SK-N-SH treated with all-trans-retinoic acid at 6 μM for 48 hours (cell line): ENCODE results near the gene NFKBIB.

Experiments
- ESRRG ChIP-seq: fragments of 250-450 bp; sonication (Bioruptor Pico); IDR thresholded peaks from 2 replicates; pipeline ENCODE4 v1.6.1; 2021; ENCODE audit warnings: mild to moderate bottlenecking
- ISL1 ChIP-seq: fragments of 250-450 bp; sonication (Bioruptor Pico); IDR thresholded peaks from 2 replicates; pipeline ENCODE4 v2.1.2; 2022; ENCODE audit warnings: mild to moderate bottlenecking, moderate library complexity
- RARB ChIP-seq: fragments of 250-450 bp; sonication (Bioruptor Pico); IDR thresholded peaks from 2 replicates; pipeline ENCODE4 v1.8.0; 2021; ENCODE audit warnings: mild to moderate bottlenecking, moderate library complexity
- TOX ChIP-seq: fragments of 250-450 bp; sonication (Bioruptor Pico); IDR thresholded peaks from 2 replicates; pipeline ENCODE4 v1.8.0; 2021; ENCODE audit warnings: mild to moderate bottlenecking, moderate library complexity, borderline replicate concordance
- ZC3H10 ChIP-seq: fragments of 250-450 bp; sonication (Bioruptor Pico); IDR thresholded peaks from 2 replicates; pipeline ENCODE4 v1.5.1; 2021; ENCODE audit warnings: mild to moderate bottlenecking, moderate library complexity
- ZFP3 ChIP-seq: fragments of 250-450 bp; sonication (Bioruptor Pico); IDR thresholded peaks from 2 replicates; pipeline ENCODE4 v1.5.0; 2020; ENCODE audit warnings: mild to moderate bottlenecking, moderate library complexity
- ZFP30 ChIP-seq: fragments of 450-650 bp; formaldehyde crosslinking; IDR thresholded peaks from 2 replicates; pipeline ENCODE4 v1.5.0; 2022; ENCODE audit warnings: mild to moderate bottlenecking, moderate library complexity
- ZNF70 ChIP-seq: fragments of 450-650 bp; formaldehyde crosslinking; IDR thresholded peaks from 2 replicates; pipeline ENCODE4 v1.5.0; 2020; ENCODE audit warnings: mild to moderate bottlenecking, moderate library complexity
- ZNF8 ChIP-seq: fragments of 450-650 bp; formaldehyde crosslinking; IDR thresholded peaks from 2 replicates; pipeline ENCODE4 v1.5.0; 2020; ENCODE audit warnings: mild to moderate bottlenecking, moderate library complexity
- TF ChIP-seq, protein P1 (sequence below): fragments of 250-450 bp; sonication (Bioruptor Pico); IDR thresholded peaks from 2 replicates; pipeline ENCODE4 v1.5.1; 2021; ENCODE audit warnings: mild to moderate bottlenecking, moderate library complexity
- TF ChIP-seq, protein P2 (sequence below): fragments of 250-450 bp; sonication (Bioruptor Pico); IDR thresholded peaks from 2 replicates; pipeline ENCODE4 v1.8.0; 2020; ENCODE audit warnings: mild to moderate bottlenecking, moderate library complexity, borderline replicate concordance
- TF ChIP-seq, protein P3 (sequence below): fragments of 250-450 bp; sonication (Bioruptor Pico); IDR thresholded peaks from 2 replicates; pipeline ENCODE4 v1.5.0; 2020; ENCODE audit warnings: mild to moderate bottlenecking, moderate library complexity

DNA sequence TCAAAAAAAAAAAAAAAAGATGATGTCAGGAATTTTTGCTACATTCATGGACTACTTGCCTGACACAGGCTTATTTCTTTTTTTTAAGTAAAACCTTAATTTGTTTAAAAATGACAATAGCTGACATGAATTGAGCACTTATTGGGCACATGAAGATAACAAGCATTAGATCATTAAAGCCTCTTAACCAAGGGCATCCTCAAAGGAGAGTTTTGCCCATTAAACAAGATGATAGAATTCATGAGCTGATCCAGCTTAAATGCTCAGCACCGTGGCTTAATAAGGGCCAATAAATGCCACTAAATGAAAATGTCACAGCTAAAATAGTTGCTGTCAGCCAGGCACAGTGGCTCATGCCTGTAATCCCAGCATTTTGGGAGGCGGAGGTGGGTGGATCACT is 56.5 kb downstream of the NFKBIB start:
- TF ChIP-seq TOX (CRISPR knock-in tag) = no peak
- TF ChIP-seq ZFP30 (CRISPR knock-in tag) = no peak
- TF ChIP-seq, protein P1, sequence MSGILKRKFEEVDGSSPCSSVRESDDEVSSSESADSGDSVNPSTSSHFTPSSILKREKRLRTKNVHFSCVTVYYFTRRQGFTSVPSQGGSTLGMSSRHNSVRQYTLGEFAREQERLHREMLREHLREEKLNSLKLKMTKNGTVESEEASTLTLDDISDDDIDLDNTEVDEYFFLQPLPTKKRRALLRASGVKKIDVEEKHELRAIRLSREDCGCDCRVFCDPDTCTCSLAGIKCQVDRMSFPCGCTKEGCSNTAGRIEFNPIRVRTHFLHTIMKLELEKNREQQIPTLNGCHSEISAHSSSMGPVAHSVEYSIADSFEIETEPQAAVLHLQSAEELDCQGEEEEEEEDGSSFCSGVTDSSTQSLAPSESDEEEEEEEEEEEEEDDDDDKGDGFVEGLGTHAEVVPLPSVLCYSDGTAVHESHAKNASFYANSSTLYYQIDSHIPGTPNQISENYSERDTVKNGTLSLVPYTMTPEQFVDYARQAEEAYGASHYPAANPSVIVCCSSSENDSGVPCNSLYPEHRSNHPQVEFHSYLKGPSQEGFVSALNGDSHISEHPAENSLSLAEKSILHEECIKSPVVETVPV (CRISPR knock-in tag) = no peak
- no peak for TF ChIP-seq ISL1
- TF ChIP-seq ZNF8 (CRISPR knock-in tag) = no peak
- TF ChIP-seq, protein P2, sequence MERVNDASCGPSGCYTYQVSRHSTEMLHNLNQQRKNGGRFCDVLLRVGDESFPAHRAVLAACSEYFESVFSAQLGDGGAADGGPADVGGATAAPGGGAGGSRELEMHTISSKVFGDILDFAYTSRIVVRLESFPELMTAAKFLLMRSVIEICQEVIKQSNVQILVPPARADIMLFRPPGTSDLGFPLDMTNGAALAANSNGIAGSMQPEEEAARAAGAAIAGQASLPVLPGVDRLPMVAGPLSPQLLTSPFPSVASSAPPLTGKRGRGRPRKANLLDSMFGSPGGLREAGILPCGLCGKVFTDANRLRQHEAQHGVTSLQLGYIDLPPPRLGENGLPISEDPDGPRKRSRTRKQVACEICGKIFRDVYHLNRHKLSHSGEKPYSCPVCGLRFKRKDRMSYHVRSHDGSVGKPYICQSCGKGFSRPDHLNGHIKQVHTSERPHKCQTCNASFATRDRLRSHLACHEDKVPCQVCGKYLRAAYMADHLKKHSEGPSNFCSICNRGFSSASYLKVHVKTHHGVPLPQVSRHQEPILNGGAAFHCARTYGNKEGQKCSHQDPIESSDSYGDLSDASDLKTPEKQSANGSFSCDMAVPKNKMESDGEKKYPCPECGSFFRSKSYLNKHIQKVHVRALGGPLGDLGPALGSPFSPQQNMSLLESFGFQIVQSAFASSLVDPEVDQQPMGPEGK (CRISPR knock-in tag) = no peak
- TF ChIP-seq ZC3H10 (CRISPR knock-in tag) = no peak
- TF ChIP-seq, protein P3, sequence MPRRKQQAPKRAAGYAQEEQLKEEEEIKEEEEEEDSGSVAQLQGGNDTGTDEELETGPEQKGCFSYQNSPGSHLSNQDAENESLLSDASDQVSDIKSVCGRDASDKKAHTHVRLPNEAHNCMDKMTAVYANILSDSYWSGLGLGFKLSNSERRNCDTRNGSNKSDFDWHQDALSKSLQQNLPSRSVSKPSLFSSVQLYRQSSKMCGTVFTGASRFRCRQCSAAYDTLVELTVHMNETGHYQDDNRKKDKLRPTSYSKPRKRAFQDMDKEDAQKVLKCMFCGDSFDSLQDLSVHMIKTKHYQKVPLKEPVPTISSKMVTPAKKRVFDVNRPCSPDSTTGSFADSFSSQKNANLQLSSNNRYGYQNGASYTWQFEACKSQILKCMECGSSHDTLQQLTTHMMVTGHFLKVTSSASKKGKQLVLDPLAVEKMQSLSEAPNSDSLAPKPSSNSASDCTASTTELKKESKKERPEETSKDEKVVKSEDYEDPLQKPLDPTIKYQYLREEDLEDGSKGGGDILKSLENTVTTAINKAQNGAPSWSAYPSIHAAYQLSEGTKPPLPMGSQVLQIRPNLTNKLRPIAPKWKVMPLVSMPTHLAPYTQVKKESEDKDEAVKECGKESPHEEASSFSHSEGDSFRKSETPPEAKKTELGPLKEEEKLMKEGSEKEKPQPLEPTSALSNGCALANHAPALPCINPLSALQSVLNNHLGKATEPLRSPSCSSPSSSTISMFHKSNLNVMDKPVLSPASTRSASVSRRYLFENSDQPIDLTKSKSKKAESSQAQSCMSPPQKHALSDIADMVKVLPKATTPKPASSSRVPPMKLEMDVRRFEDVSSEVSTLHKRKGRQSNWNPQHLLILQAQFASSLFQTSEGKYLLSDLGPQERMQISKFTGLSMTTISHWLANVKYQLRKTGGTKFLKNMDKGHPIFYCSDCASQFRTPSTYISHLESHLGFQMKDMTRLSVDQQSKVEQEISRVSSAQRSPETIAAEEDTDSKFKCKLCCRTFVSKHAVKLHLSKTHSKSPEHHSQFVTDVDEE = no peak
- no peak for TF ChIP-seq ESRRG
- TF ChIP-seq ZNF70 = no peak
- no peak for TF ChIP-seq RARB (CRISPR knock-in tag)
- TF ChIP-seq ZFP3 = no peak
